MM.1S (cell line): Measurements from ENCODE around the gene APRT.

ENCODE experiments used
- DNase-seq: peaks from one replicate; pipeline ENCODE4 v3.0.0-alpha.2; 2015
- H2AFZ ChIP-seq: fragments of 300-600 bp; sonication (generic); 2 replicates; pipeline ENCODE4 v1.6.0; 2016; ENCODE audit warnings: antibody characterized with exemption, low read length
- H3F3A ChIP-seq: fragments of 300-600 bp; sonication (generic); 2 replicates; pipeline ENCODE4 v1.6.1; 2016; ENCODE audit warnings: mild to moderate bottlenecking, antibody characterized with exemption, low read length, moderate library complexity, mixed read lengths; ENCODE audit not compliant: insufficient read depth
- H3K27ac ChIP-seq: fragments of 300-600 bp; sonication (generic); 2 replicates; pipeline ENCODE4 v1.5.1; 2016; ENCODE audit warnings: mild to moderate bottlenecking, low read length
- H3K27me3 ChIP-seq: fragments of 300-600 bp; sonication (generic); replicated peaks from 2 replicates; pipeline ENCODE4 v1.6.0; 2016; ENCODE audit warnings: low read length; ENCODE audit not compliant: insufficient read depth
- H3K36me3 ChIP-seq: fragments of 300-600 bp; sonication (generic); replicated peaks from 2 replicates; pipeline ENCODE4 v1.6.1; 2016; ENCODE audit warnings: mild to moderate bottlenecking, low read length, mixed read lengths; ENCODE audit not compliant: insufficient read depth
- H3K4me1 ChIP-seq: fragments of 300-600 bp; sonication (generic); 2 replicates; pipeline ENCODE4 v1.6.1; 2016; ENCODE audit warnings: low read length, mixed read lengths
- H3K4me2 ChIP-seq: fragments of 300-600 bp; sonication (generic); 2 replicates; pipeline ENCODE4 v1.6.0; 2016; ENCODE audit warnings: low read depth, low read length
- H3K4me3 ChIP-seq: fragments of 300-600 bp; sonication (generic); 2 replicates; pipeline ENCODE4 v1.5.1; 2016; ENCODE audit warnings: low read length, mixed read lengths
- H3K79me2 ChIP-seq: fragments of 300-600 bp; sonication (generic); 2 replicates; pipeline ENCODE4 v1.6.1; 2016; ENCODE audit warnings: mixed run types, low read length, mixed read lengths
- H3K9ac ChIP-seq: fragments of 300-600 bp; sonication (generic); 2 replicates; pipeline ENCODE4 v1.6.1; 2016; ENCODE audit warnings: low read length, mixed read lengths
- H3K9me2 ChIP-seq: fragments of 300-600 bp; sonication (generic); replicated peaks from 2 replicates; pipeline ENCODE4 v1.6.1; 2016; ENCODE audit warnings: mild to moderate bottlenecking, low read length, mixed read lengths; ENCODE audit not compliant: insufficient read depth
- H3K9me3 ChIP-seq: fragments of 300-600 bp; sonication (generic); replicated peaks from 2 replicates; pipeline ENCODE4 v1.6.1; 2016; ENCODE audit warnings: mild to moderate bottlenecking, low read length, mixed read lengths; ENCODE audit not compliant: insufficient read depth
- H4K20me1 ChIP-seq: fragments of 300-600 bp; sonication (generic); 2 replicates; pipeline ENCODE4 v1.6.1; 2016; ENCODE audit warnings: mild to moderate bottlenecking, low read length, moderate library complexity, mixed read lengths; ENCODE audit not compliant: insufficient read depth
- EZH2 ChIP-seq: fragments of 300-600 bp; sonication (generic); optimal IDR thresholded peaks from 2 replicates; pipeline ENCODE3; 2017; ENCODE audit warnings: low read depth, mild to moderate bottlenecking, antibody characterized with exemption, low read length, mixed read lengths
- EZH2phosphoT487 ChIP-seq: fragments of 300-600 bp; sonication (generic); IDR thresholded peaks from 2 replicates; pipeline ENCODE4 v1.6.1; 2018; ENCODE audit warnings: antibody characterized with exemption, low read length
- TF ChIP-seq, protein P1 (sequence below): fragments of 300-600 bp; sonication (generic); IDR thresholded peaks from 2 replicates; pipeline ENCODE4 v1.5.1; 2016; ENCODE audit warnings: antibody characterized with exemption, low read length, mixed read lengths

Gene APRT

GRCh38 chr16:88821168-88821850, 9.6 kb upstream of the APRT start:
- no peak overlapping the region for H3K27ac ChIP-seq
- no peaks in the 10 kb centered on the region for H3K79me2 ChIP-seq
- DNase-seq, result no peak
- no peak overlapping the region for H3K9ac ChIP-seq
- TF ChIP-seq, protein P1, sequence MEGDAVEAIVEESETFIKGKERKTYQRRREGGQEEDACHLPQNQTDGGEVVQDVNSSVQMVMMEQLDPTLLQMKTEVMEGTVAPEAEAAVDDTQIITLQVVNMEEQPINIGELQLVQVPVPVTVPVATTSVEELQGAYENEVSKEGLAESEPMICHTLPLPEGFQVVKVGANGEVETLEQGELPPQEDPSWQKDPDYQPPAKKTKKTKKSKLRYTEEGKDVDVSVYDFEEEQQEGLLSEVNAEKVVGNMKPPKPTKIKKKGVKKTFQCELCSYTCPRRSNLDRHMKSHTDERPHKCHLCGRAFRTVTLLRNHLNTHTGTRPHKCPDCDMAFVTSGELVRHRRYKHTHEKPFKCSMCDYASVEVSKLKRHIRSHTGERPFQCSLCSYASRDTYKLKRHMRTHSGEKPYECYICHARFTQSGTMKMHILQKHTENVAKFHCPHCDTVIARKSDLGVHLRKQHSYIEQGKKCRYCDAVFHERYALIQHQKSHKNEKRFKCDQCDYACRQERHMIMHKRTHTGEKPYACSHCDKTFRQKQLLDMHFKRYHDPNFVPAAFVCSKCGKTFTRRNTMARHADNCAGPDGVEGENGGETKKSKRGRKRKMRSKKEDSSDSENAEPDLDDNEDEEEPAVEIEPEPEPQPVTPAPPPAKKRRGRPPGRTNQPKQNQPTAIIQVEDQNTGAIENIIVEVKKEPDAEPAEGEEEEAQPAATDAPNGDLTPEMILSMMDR, result peak; percentile 32
- TF ChIP-seq EZH2phosphoT487 (no peak), EZH2 (no peak)
- H2AFZ ChIP-seq, result no peak overlapping the region
- no peaks in the 10 kb centered on the region for H3K9me3 ChIP-seq
- no peak overlapping the region for H3K4me3 ChIP-seq
- H3K9me2 ChIP-seq, result no peaks in the 10 kb centered on the region
- no peaks in the 10 kb centered on the region for H3F3A ChIP-seq
- no peak overlapping the region for H3K4me2 ChIP-seq
- no peaks in the 10 kb centered on the region for H3K4me1 ChIP-seq
- H3K36me3 ChIP-seq, result no peaks in the 10 kb centered on the region
- H4K20me1 ChIP-seq, result no peaks in the 10 kb centered on the region
- H3K27me3 ChIP-seq, result no peaks in the 10 kb centered on the region

DNA sequence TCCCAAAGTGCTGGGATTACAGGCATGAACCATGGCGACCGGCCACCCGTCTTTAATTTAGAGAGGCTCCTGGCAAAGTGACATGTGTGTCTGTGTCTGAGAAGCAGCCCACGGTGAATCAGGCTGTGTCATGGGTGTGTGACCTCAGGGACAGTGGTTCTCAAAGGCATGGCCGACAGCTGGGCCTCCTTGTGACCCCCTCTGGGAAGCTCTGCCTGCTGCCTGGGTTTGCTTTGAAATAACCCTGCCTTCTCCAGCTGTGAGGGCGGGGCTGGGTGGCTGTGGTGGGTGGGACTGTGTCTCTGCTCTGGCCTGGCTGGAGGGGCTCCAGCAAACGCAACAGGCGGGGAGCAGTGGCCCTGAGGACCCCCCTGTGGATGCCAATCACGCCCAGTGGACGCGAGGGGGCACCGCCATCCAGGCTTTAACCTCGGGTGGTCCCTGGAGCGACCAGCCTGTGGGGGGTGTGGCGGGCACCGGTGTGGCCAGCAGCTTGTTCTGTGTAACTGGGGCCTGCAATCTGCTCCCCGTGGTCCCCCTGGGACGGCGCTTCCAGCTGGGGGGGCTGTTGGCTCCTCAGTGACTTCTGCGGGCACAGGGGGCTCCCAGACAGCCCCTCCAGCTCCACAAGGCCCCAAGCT, 8.8 kb upstream of the APRT start:
- H3K4me3 ChIP-seq, result no peak overlapping the region
- no peak overlapping the region for H2AFZ ChIP-seq
- no peak overlapping the region for H3K27ac ChIP-seq
- H3K36me3 ChIP-seq, result no peaks in the 10 kb centered on the region
- no peaks in the 10 kb centered on the region for H3K9me2 ChIP-seq
- no peak overlapping the region for H3K9ac ChIP-seq
- 0 out of 2 replicates have a peak, but pooled peaks cover 1% of the 10 kb centered on the region for H3K27me3 ChIP-seq
- no peak overlapping the region for H3K4me2 ChIP-seq
- no peaks in the 10 kb centered on the region for H3K9me3 ChIP-seq
- no peaks in the 10 kb centered on the region for H3K4me1 ChIP-seq
- no peaks in the 10 kb centered on the region for H4K20me1 ChIP-seq
- DNase-seq, result no peak
- no peaks in the 10 kb centered on the region for H3F3A ChIP-seq
- TF ChIP-seq EZH2 (no peak), EZH2phosphoT487 (no peak)
- TF ChIP-seq, protein P1, result no peak
- no peaks in the 10 kb centered on the region for H3K79me2 ChIP-seq

DNA sequence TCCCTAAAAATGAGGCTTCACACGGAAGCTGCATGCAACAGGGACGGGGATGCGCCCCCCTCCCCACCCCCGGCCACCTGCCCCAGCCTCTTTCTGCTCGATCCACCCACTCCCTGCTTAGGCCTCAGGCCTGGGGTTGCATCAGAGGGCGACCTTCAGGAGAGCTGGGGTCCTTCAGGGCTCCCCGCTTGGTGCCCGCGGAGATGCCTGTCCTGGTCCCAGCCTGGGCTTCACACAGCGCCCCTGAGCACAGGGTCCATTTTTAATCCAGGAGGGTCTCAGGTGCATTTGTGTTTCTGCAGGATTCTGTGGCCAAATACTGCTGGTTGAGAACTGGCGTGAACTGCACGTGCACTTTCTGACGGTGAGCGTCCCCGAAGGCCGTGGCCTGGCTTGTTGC, 7.4 kb upstream of the APRT start:
- Histone ChIP-seq H3K4me2 (no peak overlapping the region), H3K4me3 (no peak overlapping the region), H3K9me3 (no peaks in the 10 kb centered on the region), H3F3A (no peaks in the 10 kb centered on the region), H3K9ac (no peak overlapping the region), H4K20me1 (no peaks in the 10 kb centered on the region), H3K27me3 (0 out of 2 replicates have a peak, but pooled peaks cover 4% of the 10 kb centered on the region), H3K79me2 (no peaks in the 10 kb centered on the region), H2AFZ (no peak overlapping the region), H3K9me2 (no peaks in the 10 kb centered on the region), H3K27ac (no peak overlapping the region), H3K36me3 (no peaks in the 10 kb centered on the region), H3K4me1 (no peaks in the 10 kb centered on the region)
- TF ChIP-seq EZH2phosphoT487, result no peak
- TF ChIP-seq EZH2, result no peak
- TF ChIP-seq, protein P1, result no peak
- no peak for DNase-seq
